ENCODE results near the gene MALSU1. TPM values are rescaled to one million over a fixed set of nuclear protein-coding genes. Genes with fewer than 3 reads are reported as not detected.

The MALSU1 gene
- total RNA-seq, 1 experiment from 2014 or later: 108 TPM

DNA sequence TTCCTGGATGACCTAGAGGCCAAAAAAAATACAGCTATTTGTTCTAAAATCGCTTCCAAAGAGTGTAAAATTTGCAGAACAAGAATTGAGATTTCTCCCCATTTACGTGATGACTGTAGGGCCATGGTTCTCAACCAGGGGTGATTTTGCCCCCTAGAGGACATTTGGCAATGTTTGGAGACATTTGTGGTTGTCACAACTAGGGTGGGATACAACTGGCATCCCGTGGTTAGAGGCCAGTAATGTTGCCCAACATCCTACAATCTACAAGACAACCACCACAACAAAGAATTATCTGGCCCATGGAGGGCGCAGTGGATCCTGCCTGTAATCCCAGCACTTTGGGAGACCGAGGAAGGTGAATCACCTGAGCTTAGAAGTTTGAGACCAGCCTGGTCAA is 22.8 kb upstream of the MALSU1 start:
- no peak for DNase-seq
- no peaks in the 10 kb centered on the region for H3K36me3 ChIP-seq (replicated peaks; ENCODE audit: control insufficient read depth, insufficient read depth, low read length)
- no peak overlapping the region for H3K4me3 ChIP-seq (ENCODE audit: insufficient read depth, low read depth, low read length)
- H3K27me3 ChIP-seq (ENCODE audit: control insufficient read depth, insufficient read depth, low read length): no peaks in the 10 kb centered on the region; the same call in 1 of the 2 replicates

DNA sequence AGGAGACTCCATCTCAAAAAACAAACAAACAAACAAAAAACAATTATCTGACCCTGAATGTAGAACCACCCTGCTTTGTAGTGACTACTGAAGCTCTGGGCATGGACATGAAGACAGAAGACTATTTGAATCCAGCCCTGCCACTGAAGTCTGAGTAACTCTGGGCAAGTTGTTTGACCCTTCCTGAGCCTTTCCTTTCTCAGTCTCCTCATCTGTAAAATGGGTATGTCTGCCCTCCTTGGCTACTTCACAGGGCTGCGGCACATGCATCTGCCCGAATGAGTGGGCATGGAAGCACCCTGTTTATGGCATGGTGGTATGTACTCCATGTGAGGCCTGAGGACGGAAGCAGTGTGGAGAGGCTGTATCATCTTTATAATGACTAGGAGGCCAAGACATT is 22.2 kb upstream of the MALSU1 start:
- Histone ChIP-seq H3K4me3 (ENCODE audit: insufficient read depth, low read depth, low read length) (no peak overlapping the region), H3K36me3 (replicated peaks; ENCODE audit: control insufficient read depth, insufficient read depth, low read length) (no peaks in the 10 kb centered on the region), H3K27me3 (ENCODE audit: control insufficient read depth, insufficient read depth, low read length) (no peaks in the 10 kb centered on the region; the same call in 1 of the 2 replicates)
- DNase-seq: no peak

DNA sequence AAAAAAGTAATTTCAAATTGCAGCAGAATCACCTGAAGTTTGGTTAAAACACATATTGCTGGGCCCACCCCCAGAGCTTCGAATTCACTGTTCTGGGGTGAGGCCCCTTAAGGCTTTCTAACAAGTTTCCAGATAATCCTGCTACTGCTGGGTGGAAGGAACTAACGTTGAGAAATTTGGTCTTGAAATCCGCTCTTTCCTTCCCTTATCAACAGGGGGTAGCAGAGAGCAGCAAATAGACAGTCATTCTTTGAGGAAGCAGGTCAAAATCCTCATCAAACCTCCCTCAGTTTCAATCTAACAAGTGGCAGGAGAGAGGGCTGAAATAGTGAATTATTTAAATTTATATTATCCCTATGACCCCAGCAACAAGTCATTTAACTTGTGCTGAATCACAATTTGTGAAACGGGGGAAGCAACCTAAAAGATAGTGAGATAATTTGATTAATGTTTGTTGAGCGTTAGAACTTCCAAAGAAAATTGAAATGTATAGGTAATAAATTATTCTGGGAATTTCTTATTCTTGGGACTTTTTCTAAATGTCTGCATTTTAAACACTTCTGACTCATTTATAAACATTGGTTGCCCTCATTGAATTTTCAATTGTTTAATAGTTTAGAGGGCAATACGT is 21.7 kb upstream of the MALSU1 start:
- H3K27me3 ChIP-seq (ENCODE audit: control insufficient read depth, insufficient read depth, low read length): no peaks in the 10 kb centered on the region; the same call in 1 of the 2 replicates
- DNase-seq: peak; percentile 67
- H3K4me3 ChIP-seq (ENCODE audit: insufficient read depth, low read depth, low read length): no peak overlapping the region
- no peaks in the 10 kb centered on the region for H3K36me3 ChIP-seq (replicated peaks; ENCODE audit: control insufficient read depth, insufficient read depth, low read length)

- DNase-seq: no peak
- H3K27me3 ChIP-seq (ENCODE audit: control insufficient read depth, insufficient read depth, low read length): no peaks in the 10 kb centered on the region
- no peaks in the 10 kb centered on the region for H3K36me3 ChIP-seq (replicated peaks; ENCODE audit: control insufficient read depth, insufficient read depth, low read length)
- H3K4me3 ChIP-seq (ENCODE audit: insufficient read depth, low read depth, low read length): no peak overlapping the region
Observed at GRCh38 chr7:23279819-23280525, 19.2 kb upstream of the MALSU1 start.

DNA sequence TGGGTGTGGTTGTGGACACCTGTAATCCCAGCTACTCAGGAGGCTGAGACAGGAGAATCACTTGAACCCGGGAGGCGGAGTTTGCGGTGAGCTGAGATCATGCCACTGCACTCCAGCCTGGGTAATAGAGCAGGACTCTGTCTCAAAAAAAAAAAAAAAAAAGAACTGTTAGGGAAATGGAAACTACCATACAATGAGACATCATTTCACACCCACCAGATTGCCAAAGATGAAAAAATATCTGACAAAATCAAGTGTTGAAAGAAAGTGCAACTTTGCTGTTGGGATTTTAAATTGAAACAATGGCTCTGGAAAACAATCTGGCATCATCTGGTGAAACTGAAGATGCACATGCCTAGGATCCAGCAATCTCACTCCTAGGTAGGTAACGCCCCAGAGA is 16.1 kb upstream of the MALSU1 start:
- Histone ChIP-seq H3K36me3 (replicated peaks; ENCODE audit: control insufficient read depth, insufficient read depth, low read length) (no peaks in the 10 kb centered on the region), H3K4me3 (ENCODE audit: insufficient read depth, low read depth, low read length) (no peak overlapping the region), H3K27me3 (ENCODE audit: control insufficient read depth, insufficient read depth, low read length) (no peaks in the 10 kb centered on the region)
- no peak for DNase-seq

- Histone ChIP-seq H3K4me3 (ENCODE audit: insufficient read depth, low read depth, low read length) (no peak overlapping the region), H3K27me3 (ENCODE audit: control insufficient read depth, insufficient read depth, low read length) (no peaks in the 10 kb centered on the region), H3K36me3 (replicated peaks; ENCODE audit: control insufficient read depth, insufficient read depth, low read length) (no peaks in the 10 kb centered on the region)
- DNase-seq: no peak
Observed at GRCh38 chr7:23284871-23285270, 14.3 kb upstream of the MALSU1 start.

- DNase-seq: peak; percentile 44
- no peak overlapping the region for H3K4me3 ChIP-seq (ENCODE audit: insufficient read depth, low read depth, low read length)
- no peaks in the 10 kb centered on the region for H3K36me3 ChIP-seq (replicated peaks; ENCODE audit: control insufficient read depth, insufficient read depth, low read length)
- no peaks in the 10 kb centered on the region for H3K27me3 ChIP-seq (ENCODE audit: control insufficient read depth, insufficient read depth, low read length)
Observed at GRCh38 chr7:23285657-23286646, 13.2 kb upstream of the MALSU1 start.

- Histone ChIP-seq H3K36me3 (replicated peaks; ENCODE audit: control insufficient read depth, insufficient read depth, low read length) (no peaks in the 10 kb centered on the region), H3K27me3 (ENCODE audit: control insufficient read depth, insufficient read depth, low read length) (no peaks in the 10 kb centered on the region), H3K4me3 (ENCODE audit: insufficient read depth, low read depth, low read length) (no peak overlapping the region)
- DNase-seq: no peak
Observed at GRCh38 chr7:23287612-23288011, 11.5 kb upstream of the MALSU1 start.

DNA sequence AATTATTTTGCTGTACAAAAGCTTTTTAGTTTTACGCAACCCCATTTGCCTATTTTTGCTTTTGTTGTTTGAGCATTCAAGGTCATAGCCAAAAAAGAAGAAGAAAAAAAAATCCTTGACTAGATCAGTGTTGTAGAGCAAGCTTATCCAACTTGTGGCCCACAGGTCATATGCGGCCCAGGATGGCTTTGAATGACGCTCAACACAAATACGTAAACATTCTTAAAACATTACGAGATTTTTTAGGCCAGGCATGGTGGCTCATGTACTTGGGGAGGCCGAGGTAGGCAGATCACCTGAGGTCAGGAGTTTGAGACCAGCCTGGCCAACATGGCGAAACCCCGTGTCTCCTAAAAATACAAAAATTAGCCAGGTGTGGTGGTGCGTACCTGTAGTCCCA is 8.1 kb upstream of the MALSU1 start:
- Histone ChIP-seq H3K4me3 (ENCODE audit: insufficient read depth, low read depth, low read length) (no peak overlapping the region), H3K36me3 (replicated peaks; ENCODE audit: control insufficient read depth, insufficient read depth, low read length) (no peaks in the 10 kb centered on the region), H3K27me3 (ENCODE audit: control insufficient read depth, insufficient read depth, low read length) (no peaks in the 10 kb centered on the region)
- no peak for DNase-seq

DNA sequence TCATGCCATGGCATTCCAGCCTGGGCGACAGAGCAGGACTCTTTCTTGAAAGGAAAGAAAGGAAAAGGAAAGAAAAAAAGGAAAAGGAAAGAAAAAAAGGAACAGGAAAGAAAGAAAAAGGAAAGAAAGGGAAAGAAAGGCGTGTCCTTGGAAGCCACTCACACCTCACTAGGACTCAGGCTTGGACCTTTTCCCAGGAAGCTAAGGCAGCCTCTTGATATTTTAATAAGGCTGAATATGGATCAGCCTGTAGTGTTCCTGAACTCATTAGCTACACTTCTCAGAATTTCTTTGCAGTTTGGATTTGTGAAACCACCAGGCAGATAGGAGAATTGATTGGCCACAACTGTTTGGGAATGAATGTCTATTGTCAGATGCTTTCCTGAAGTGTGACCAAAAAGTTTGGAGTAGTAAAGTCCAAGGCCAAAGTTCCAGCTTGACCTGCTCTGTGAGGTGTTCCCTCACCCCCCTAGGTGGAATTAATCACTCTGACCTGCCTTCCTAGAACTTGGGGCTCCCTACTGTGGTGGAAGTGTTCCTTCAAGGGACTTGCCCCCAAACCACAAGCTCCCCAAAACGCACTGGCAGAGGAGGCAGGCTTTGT is 7.1 kb upstream of the MALSU1 start:
- Histone ChIP-seq H3K36me3 (replicated peaks; ENCODE audit: control insufficient read depth, insufficient read depth, low read length) (no peaks in the 10 kb centered on the region), H3K4me3 (ENCODE audit: insufficient read depth, low read depth, low read length) (no peak overlapping the region), H3K27me3 (ENCODE audit: control insufficient read depth, insufficient read depth, low read length) (no peaks in the 10 kb centered on the region)
- DNase-seq: no peak

- H3K4me3 ChIP-seq (ENCODE audit: insufficient read depth, low read depth, low read length): no peak overlapping the region
- DNase-seq: no peak
Observed at GRCh38 chr7:23292623-23293022, 6.5 kb upstream of the MALSU1 start.

GRCh38 chr7:23293500-23294073 is 5.6 kb upstream of the MALSU1 start:
- no peak overlapping the region for H3K4me3 ChIP-seq (ENCODE audit: insufficient read depth, low read depth, low read length)
- DNase-seq: no peak
- H3K27me3 ChIP-seq (ENCODE audit: control insufficient read depth, insufficient read depth, low read length): no peaks in the 10 kb centered on the region
- H3K36me3 ChIP-seq (replicated peaks; ENCODE audit: control insufficient read depth, insufficient read depth, low read length): no peaks in the 10 kb centered on the region

More at GRCh38 chr7:23292623-23293022, 6.5 kb upstream of the MALSU1 start:
- Histone ChIP-seq H3K27me3 (ENCODE audit: control insufficient read depth, insufficient read depth, low read length) (no peaks in the 10 kb centered on the region), H3K36me3 (replicated peaks; ENCODE audit: control insufficient read depth, insufficient read depth, low read length) (no peaks in the 10 kb centered on the region)

DNA sequence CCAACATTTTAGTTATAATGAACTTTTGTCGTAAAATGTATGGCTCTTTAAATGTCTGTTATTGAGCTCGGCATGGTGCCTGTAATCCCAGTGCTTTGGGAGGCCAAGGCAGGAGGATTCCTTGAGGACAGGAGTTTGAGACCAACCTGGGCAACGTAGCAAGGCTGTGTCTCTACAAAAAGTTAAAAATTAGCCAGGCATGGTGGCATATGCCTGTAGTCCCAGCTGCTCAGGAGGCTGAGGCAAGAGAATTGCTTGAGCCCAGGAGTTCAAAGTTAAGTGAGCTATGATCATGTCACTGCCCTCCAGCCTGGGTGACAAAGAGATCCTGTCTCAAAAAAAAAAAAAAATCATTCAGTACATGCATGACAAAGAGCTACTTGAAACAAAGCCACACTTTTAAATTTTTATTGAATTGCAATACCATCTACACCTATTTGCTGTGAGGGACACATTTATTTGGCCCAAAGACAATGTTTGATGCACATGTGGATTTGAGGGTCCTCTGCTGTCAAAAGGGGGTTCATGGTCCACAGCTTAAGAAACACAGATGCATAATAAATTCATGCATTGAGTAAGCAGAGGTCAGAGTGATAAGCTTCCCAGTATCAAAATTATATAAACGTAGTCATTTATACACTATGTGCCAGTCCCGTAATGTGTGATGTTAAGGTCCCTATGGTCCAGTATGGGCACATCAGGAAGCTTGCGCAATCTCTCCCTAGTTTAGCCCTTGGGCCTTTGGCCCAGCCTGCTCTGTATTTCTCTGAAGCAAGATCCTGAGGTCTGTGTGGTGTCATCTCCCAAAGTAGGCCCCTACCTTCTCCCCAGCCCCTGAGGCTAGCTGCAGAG is 4.4 kb upstream of the MALSU1 start:
- Histone ChIP-seq H3K27me3 (ENCODE audit: control insufficient read depth, insufficient read depth, low read length) (no peaks in the 10 kb centered on the region), H3K36me3 (replicated peaks; ENCODE audit: control insufficient read depth, insufficient read depth, low read length) (no peaks in the 10 kb centered on the region)
- no peak for DNase-seq

More for the DNA sequence above, 4.4 kb upstream of the MALSU1 start:
- no peak overlapping the region for H3K4me3 ChIP-seq (ENCODE audit: insufficient read depth, low read depth, low read length)
